Right cardiac atrium (tissue), 5 donors: ENCODE results near the gene JAG2. TPM values are rescaled to one million over a fixed set of nuclear protein-coding genes. Genes with fewer than 3 reads are reported as not detected.
"Not testable (repeated sequence)": the region's sequence is repeated elsewhere in the genome, so short reads cannot be mapped to it uniquely, and the experiment has no call there.

Experiments
- ATAC-seq, 2 donors: fragments of 200-7000 bp; cut with Tn5 transposase; one replicate each; pipeline versions ENCODE4 v1.8.0 to v1.9.1; 2020; ENCODE audit warnings: moderate library complexity in 2 of 2, mild to moderate bottlenecking in 1 of 2
- DNase-seq, 3 donors: peaks; one replicate each; pipeline ENCODE4 v3.0.0-alpha.2; 2020
- H3K27ac ChIP-seq: one replicate; pipeline ENCODE4 v1.5.1; 2013; ENCODE audit warnings: mild to moderate bottlenecking, low read length, control low read depth, moderate library complexity
- H3K27me3 ChIP-seq: one replicate; pipeline ENCODE4 v1.6.1; 2013; ENCODE audit not compliant: control insufficient read depth, insufficient read depth
- H3K4me1 ChIP-seq: one replicate; pipeline ENCODE4 v1.6.1; 2013; ENCODE audit warnings: low read length; ENCODE audit not compliant: control insufficient read depth, insufficient read depth
- H3K4me3 ChIP-seq: one replicate; pipeline ENCODE4 v1.5.1; 2013; ENCODE audit warnings: low read length, control low read depth
- H3K9me3 ChIP-seq: one replicate; pipeline ENCODE4 v1.6.1; 2013; ENCODE audit warnings: low read length; ENCODE audit not compliant: control insufficient read depth
- WGBS: extraction: QIAGEN DNeasy Blood & Tissue Kit; methylation state at CpG from one replicate; pipeline ENCODE4 v1.1.7; 2013; 5-methylcytosine and 5-hydroxymethylcytosine counted together
- intact Hi-C, 4 donors: fragments of 100-400 bp; cut with DNase I; formaldehyde crosslinking; loops; one replicate each; pipeline versions ENCODE4 v1.11.0 to v1.14.0; 2022 to 2023
- polyA plus RNA-seq: library from polyadenylated mRNA; stranded (reverse); fragments of 200-250 nt; gene quantifications from one replicate; pipeline ENCODE4 v1.2.3, GENCODE V29; 2013
- total RNA-seq, 4 donors: library from RNA; stranded (reverse); fragmentation: NEBNext Ultra II Directional; extraction: Animal tissue kit (Norgen Biotek cat#: 25700); gene quantifications; one replicate each; pipeline ENCODE4 v1.2.1, GENCODE V29; 2021
- donor health status: healthy with polysubstance abuse.
- donor health status: DM: no; HTN: yes; CAD: no.
- donor health status: DM: no; HTN: no; CAD: no.
- donor health status: DM: no; HTN: yes; CAD: no; lungs with severe emphysema.
- donor health status: DM: yes; HTN: yes; CAD: no.

JAG2 gene
- total and polyA plus RNA-seq, 5 donors, result 16.5 to 21.3 (median 17.7) TPM

DNA sequence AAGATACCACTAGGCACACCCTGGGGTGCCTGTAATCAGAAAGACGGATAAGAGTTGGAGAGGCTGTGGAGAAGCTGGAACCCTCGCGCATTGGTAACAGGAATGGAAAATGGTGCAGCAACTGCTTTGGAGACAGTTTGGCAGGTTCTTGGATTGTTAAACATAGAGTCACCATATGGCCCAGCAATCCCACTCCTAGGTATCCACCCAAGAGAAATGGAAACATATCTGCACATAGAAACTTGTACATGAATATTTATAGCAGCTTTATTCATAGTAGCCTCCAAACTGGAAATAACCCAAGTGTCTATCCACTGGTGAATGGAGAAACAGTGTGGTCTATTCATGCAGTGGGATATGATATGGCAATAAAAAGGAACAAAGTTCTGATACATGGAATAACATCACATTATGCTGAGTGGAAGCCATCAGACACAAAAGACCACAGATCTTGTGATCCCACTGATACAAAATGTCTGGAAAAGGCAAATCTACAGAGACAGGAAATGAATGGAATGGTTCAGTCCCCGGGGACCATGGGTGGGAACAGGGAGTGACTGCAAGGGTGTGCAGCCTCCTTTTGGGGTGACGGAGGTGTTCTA lies 45.4 kb downstream of the JAG2 start:
- no peak for ATAC-seq
- Histone ChIP-seq H3K4me1 (no peaks in the 10 kb centered on the region), H3K4me3 (no peak overlapping the region), H3K9me3 (peaks cover 8% of the 10 kb centered on the region), H3K27me3 (no peaks in the 10 kb centered on the region), H3K27ac (no peak overlapping the region)
- intact Hi-C loops, result no loop called here
- no peak for DNase-seq
- 86% methylated on average over 5 of the region's 5 CpGs for WGBS

DNA sequence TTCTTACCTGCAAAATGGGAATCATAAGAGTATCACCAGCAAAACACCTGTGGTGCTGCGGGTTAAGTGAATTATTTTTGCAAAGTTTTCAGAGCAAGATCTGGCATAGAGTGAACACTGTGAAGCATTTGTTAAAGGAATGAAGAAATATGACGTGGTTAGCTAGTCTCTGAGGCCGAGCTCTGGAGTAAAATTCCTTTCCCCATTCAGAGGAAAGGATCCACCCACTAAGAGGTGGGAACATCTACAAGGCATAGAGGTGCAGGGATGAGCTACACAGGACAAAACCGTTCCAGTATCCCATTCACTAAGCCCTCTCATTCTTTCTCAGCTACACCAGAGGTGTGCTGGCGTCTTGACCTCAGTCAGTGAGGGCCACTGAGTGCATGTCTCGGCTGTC lies 48.5 kb downstream of the JAG2 start:
- ATAC-seq (no peak), DNase-seq (no peak)
- no peaks in the 10 kb centered on the region for H3K27me3 ChIP-seq
- H3K4me3 ChIP-seq, result no peak overlapping the region
- 78% methylated on average over 6 of the region's 6 CpGs for WGBS
- H3K9me3 ChIP-seq, result peaks cover 9% of the 10 kb centered on the region
- no peaks in the 10 kb centered on the region for H3K4me1 ChIP-seq
- intact Hi-C loops, result no loop called here
- no peak overlapping the region for H3K27ac ChIP-seq

DNA sequence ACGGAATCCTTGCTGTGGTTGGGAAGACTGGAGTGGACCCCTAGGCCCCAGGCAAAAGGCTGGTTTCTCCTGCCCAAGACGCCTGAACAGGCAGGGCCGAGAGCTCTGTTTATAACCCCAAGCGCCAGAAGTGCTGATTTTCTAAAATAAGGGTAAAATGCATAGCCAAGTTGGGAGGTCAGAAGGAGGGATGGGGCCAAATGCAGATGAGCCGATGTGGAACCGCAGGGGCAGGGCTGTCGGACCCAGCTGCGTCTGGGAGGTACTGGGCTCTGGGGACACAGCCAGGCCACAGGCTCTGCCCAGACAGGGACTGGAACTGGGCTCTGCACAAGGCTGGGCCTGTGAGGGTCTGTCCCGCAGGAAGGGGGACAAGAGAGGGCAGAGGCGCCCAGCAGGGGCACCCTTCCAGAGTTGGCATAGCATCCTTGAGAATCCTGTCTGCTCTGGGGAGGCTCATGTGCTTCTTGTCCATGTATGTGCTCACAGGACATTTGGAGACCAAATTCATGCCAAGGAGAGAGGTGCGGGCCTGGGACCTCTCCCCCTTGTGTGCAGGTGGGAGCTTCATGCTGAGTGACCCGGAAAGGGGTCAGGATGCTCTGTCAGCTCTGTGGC lies 49.1 kb downstream of the JAG2 start:
- ATAC-seq (peak in 1 of 2 donors; percentile 29), DNase-seq (no peak)
- Histone ChIP-seq H3K27ac (no peak overlapping the region), H3K9me3 (peaks cover 9% of the 10 kb centered on the region), H3K4me3 (no peak overlapping the region), H3K4me1 (no peaks in the 10 kb centered on the region), H3K27me3 (no peaks in the 10 kb centered on the region)
- intact Hi-C loops, result no loop called here
- WGBS, result 82% methylated on average over 12 of the region's 12 CpGs

DNA sequence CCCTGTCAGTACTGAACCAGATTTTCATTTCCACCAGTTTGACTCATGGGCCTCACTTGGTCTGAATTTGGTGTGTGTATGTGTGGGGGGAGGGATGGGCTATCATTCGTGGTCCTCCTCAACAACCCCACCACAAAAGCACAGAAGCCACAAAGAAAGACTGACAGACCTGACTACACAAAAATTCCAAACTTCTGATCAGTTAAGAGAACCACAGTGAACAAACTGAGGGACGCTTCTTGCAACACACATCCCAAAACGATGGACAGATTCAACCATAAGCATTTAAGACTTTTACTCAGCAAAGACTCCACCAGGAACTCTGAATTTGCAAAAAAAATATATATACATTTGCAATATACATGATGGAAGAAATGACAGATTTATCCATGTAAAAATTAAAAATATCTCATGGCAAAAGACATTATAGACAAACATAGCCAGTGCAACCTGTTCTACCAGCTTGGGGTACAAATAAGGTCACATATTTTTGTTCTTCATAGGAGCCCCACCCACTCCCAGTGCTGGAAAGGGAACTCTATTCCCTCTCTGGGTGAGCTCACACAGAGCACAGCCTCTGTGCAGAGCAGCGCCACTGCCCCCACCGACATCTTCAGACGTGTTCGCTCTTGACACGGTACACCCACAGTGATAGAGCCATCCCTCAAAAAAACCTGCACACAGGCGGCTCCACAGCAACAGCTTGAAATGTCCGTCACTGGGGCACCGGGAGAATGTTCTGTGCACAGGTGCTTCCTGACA lies 49.7 kb downstream of the JAG2 start:
- no peak for DNase-seq
- no peak overlapping the region for H3K27ac ChIP-seq
- no peaks in the 10 kb centered on the region for H3K4me1 ChIP-seq
- no peak for ATAC-seq
- H3K4me3 ChIP-seq, result no peak overlapping the region
- intact Hi-C loops, result no loop called here
- no peaks in the 10 kb centered on the region for H3K27me3 ChIP-seq
- 68% methylated on average over 11 of the region's 11 CpGs for WGBS
- H3K9me3 ChIP-seq, result peaks cover 9% of the 10 kb centered on the region

DNA sequence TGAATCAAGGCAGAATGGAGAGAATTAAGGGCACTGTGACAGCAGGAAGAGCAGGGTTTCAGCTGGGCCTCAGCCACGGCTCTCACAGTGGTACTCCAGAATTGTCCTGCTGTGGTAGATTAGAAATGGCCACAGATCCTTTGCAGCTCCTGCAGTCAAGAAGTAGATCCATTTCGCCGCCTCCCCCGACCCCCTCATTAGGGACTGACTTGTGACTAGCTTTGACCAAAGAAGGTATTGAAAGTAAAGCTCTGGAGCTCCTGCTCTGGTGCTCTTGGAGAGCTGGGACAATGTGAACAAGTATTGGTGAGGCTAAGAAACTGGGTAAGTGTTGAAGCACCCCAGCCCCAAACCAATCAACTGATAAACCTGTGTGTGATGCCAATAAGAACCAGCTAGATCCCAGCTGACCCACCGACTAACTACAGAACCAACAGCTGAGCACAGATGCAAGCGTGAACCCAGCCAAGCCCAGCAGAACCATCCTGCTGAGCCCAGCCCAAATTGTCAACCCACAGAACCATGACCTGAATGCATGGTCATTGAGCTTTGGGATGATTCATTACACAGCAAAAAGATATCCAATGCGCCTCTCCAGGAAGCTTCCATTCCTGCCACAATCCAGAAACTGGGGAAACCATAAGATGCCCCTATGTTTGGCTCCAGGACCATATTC lies 50.7 kb downstream of the JAG2 start:
- intact Hi-C loops, result no loop called here
- ATAC-seq, result no peak
- no peak for DNase-seq
- Histone ChIP-seq H3K4me1 (no peaks in the 10 kb centered on the region), H3K4me3 (no peak overlapping the region), H3K27me3 (no peaks in the 10 kb centered on the region), H3K27ac (no peak overlapping the region), H3K9me3 (peaks cover 9% of the 10 kb centered on the region)
- 91% methylated on average over 7 of the region's 7 CpGs for WGBS

DNA sequence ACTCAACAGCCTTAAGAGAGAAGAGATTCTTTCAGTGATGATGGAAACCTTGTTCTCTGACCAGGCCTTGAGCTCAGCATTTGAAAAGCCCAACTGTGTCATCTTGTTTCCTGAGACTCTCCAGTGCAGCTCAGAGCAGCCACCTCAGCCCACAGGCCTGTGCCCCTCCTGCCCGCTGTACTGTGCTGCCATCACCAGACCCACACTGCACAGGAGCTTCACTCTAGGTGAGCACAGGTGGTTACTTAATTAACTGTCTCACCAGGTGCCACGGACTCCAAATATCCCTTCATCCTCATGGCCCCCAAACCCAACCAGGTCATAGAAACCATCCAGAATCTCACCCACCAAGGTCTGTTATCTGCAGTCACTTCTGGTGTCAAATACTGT lies 51.3 kb downstream of the JAG2 start:
- 83% methylated on average over 2 of the region's 2 CpGs for WGBS
- ATAC-seq, result no peak
- no peaks in the 10 kb centered on the region for H3K4me1 ChIP-seq
- H3K27me3 ChIP-seq, result no peaks in the 10 kb centered on the region
- H3K9me3 ChIP-seq, result peaks cover 9% of the 10 kb centered on the region
- H3K27ac ChIP-seq, result no peak overlapping the region
- intact Hi-C loops, result no loop called here
- H3K4me3 ChIP-seq, result no peak overlapping the region
- no peak for DNase-seq

DNA sequence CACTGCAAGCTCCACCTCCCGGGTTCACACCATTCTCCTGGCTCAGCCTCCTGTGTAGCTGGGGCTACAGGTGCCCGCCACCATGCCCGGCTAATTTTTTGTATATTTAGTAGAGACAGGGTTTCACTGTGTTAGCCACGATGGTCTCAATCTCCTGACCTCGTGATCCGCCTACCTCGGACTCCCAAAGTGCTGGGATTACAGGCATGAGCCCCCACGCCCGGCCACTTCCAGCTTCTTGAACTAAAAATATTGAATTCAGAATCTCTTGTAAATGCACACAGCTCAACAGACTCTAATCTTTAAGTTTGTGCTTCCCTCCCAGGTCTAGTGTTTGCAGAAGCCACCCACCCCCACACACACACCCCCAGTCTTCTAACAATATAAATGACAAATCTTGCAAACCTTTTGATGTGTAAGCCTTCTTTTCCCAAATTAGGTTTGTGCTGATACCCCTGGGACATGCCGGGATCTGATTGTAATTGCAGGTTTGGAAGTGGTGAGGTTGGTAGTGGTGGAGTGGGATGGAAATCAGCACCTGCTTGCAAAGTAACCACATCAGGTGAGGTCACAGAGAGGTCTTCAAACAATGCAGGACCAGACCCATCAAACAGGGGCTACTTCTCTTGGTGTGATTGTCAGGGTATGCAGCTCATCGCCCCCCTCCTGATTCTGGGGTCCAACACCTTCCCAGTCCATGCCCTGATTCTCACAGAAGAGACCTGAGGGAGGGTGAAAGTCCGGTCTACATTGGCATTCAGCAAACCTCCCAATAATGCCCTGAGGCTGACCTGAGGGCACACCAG lies 51.9 kb downstream of the JAG2 start:
- Histone ChIP-seq H3K4me3 (no peak overlapping the region), H3K27ac (no peak overlapping the region), H3K27me3 (no peaks in the 10 kb centered on the region), H3K9me3 (peaks cover 6% of the 10 kb centered on the region), H3K4me1 (no peaks in the 10 kb centered on the region)
- 90% methylated on average over 12 of the region's 12 CpGs for WGBS
- intact Hi-C loops, result no loop called here
- no peak for ATAC-seq
- DNase-seq, result no peak

DNA sequence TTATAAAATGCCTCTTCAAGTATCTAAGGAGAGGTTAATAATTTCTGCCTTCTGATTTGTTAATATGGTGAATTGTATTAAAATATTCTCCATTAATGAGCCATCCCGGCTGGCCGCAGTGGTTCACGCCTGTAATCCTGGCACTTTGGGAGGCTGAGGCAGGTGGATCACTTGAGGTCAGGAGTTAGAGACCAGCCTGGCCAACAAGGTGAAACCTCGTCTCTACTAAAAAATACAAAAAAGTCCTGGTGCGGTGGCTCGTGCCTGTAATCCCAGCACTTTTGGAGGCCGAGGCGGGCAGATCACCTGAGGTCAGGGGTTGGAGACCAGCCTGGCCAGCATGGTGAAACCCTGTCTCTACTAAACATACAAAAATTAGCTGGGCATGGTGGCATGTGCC lies 59.3 kb downstream of the JAG2 start:
- H3K27ac ChIP-seq, H3K4me1 ChIP-seq, ATAC-seq, intact Hi-C loops, H3K9me3 ChIP-seq, H3K4me3 ChIP-seq, H3K27me3 ChIP-seq, DNase-seq: not testable (repeated sequence)
- WGBS, result 92% methylated on average over 8 of the region's 8 CpGs

DNA sequence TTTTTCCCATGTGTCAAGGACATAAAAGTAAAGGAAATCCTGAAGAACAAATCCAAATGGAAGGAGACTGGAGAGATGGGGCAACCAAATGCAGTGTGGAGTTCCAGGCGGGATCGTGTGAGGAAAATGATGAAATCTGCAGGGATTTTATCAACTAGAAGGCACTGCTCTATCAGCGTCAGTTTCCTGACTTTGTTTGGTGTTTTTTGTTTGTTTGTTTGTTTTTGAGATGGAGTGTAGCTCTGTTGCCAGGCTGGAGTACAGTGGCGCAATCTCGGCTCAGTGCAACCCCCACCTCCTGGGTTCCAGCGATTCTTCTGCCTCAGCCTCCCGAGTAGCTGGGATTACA lies 60.1 kb downstream of the JAG2 start:
- DNase-seq, result no peak
- no peak for ATAC-seq
- no peaks in the 10 kb centered on the region for H3K4me1 ChIP-seq
- H3K4me3 ChIP-seq, result no peak overlapping the region
- WGBS, result 68% methylated on average over 7 of the region's 7 CpGs
- H3K27ac ChIP-seq, result no peak overlapping the region
- H3K27me3 ChIP-seq, result no peaks in the 10 kb centered on the region
- no peaks in the 10 kb centered on the region for H3K9me3 ChIP-seq
- intact Hi-C loops, result no loop called here

DNA sequence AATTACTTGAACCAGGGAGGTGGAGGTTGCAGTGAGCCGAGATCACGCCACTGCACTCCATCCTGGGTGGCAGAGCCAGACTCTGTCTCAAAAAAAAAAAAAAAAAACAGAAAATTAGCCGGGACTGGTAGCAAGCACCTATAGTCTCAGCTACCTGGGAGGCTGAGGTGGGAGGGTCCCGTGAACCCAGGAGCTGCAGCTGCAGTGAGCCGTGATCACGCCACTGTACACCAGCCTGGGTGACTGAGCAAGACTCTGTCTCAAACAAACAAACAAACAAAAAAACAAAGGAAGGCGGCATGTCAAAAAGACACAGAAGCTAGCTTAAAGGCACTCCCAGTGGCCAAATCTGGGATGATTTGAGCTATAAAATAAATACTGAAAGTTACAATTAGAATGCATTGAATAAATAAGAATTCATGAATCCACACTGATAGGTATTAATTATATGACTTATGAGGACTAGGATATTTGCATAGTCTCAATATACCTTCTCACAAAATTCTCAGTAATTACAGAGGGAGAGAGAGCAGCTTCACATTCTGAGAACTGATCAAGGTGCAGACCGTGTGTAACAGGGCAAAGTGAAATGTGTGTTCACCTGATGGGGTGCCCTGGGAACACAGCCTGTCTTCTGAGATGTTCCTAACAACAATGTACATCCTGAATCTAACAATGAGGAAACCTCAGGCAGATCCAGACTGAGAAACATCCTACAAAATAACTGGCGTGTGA lies 60.6 kb downstream of the JAG2 start:
- no peaks in the 10 kb centered on the region for H3K27me3 ChIP-seq
- H3K27ac ChIP-seq, result no peak overlapping the region
- 69% methylated on average over 9 of the region's 9 CpGs for WGBS
- no peaks in the 10 kb centered on the region for H3K9me3 ChIP-seq
- ATAC-seq, result no peak
- DNase-seq, result no peak
- H3K4me3 ChIP-seq, result no peak overlapping the region
- intact Hi-C loops, result no loop called here
- H3K4me1 ChIP-seq, result no peaks in the 10 kb centered on the region
